DOHH2 (cell line): ENCODE results near the gene SLC15A5.

Experiments used
- EZH2phosphoT487 ChIP-seq: fragments of 200-600 bp; sonication (generic); IDR thresholded peaks from 2 replicates; pipeline ENCODE4 v1.6.1; 2017; ENCODE audit warnings: borderline replicate concordance, mild to moderate bottlenecking, antibody characterized with exemption, low read length, moderate library complexity, mixed read lengths
- TF ChIP-seq, protein P1 (sequence below): fragments of 200-600 bp; sonication (generic); IDR thresholded peaks from one replicate; pipeline ENCODE4 v1.5.1; 2014; ENCODE audit warnings: antibody characterized with exemption, mild to moderate bottlenecking, low read depth, low read length; ENCODE audit not compliant: poor library complexity, severe bottlenecking

DNA sequence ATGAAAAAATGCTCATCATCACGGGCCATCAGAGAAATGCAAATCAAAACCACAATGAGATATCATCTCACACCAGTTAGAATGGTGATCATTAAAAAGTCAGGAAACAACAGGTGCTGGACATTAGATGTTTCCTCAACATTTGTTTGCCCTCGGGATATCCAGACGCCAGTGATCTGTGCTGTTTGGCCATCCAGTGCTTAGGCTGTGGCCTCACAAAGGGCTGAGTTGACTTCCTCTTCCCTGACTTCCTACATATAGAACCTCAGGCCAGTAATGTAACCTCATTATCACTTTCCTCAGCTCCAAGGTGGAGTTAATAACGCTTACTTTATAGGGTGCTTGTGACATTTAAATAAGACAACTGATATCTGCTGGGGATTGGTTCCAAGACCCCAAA lies 51.8 kb downstream of the SLC15A5 start:
- TF ChIP-seq, protein P1, sequence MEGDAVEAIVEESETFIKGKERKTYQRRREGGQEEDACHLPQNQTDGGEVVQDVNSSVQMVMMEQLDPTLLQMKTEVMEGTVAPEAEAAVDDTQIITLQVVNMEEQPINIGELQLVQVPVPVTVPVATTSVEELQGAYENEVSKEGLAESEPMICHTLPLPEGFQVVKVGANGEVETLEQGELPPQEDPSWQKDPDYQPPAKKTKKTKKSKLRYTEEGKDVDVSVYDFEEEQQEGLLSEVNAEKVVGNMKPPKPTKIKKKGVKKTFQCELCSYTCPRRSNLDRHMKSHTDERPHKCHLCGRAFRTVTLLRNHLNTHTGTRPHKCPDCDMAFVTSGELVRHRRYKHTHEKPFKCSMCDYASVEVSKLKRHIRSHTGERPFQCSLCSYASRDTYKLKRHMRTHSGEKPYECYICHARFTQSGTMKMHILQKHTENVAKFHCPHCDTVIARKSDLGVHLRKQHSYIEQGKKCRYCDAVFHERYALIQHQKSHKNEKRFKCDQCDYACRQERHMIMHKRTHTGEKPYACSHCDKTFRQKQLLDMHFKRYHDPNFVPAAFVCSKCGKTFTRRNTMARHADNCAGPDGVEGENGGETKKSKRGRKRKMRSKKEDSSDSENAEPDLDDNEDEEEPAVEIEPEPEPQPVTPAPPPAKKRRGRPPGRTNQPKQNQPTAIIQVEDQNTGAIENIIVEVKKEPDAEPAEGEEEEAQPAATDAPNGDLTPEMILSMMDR: no peak
- no peak for TF ChIP-seq EZH2phosphoT487
